Dermis microvascular lymphatic vessel endothelial cell (primary cell): ENCODE results near the gene TRAPPC12. TPM values are rescaled to one million over a fixed set of nuclear protein-coding genes. Genes with fewer than 3 reads are reported as not detected.

Experiments used
- DNase-seq, 2 donors: peaks; one replicate each; pipeline versions ENCODE4 v3.0.0 to v3.0.0-alpha.2; 2010; ENCODE audit warnings: low read depth in 2 of 2
- total RNA-seq: library from RNA; depleted of rRNA; stranded (reverse); fragments of >200 nt; gene quantifications from 2 replicates; pipeline ENCODE4 v1.2.1, GENCODE V29; 2014

The TRAPPC12 gene
- total RNA-seq, 1 donor from 2014 or later: 27.0 TPM

DNA sequence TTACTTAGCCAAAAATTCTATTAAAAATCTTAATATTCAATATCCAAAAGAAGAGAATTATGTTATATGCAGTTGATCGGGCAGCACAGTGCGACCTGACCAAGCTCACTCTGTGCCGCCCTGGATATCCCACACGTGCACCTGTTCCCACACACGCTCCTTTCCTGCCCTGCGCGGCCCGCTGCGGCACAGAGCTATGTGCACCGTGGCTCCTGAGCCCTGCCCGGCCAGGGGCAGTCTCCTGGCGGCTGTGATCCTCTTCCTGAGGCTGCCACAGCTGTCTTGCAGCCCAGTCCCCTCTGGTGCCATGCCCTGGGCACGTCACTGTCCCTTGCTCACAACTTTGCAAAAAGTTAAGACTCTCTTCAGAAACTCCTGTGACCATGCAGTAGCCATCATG lies 29.3 kb downstream of the TRAPPC12 start:
- DNase-seq: no peak

- DNase-seq: no peak
Observed at GRCh38 chr2:3409627-3410170, 30.2 kb downstream of the TRAPPC12 start.

DNA sequence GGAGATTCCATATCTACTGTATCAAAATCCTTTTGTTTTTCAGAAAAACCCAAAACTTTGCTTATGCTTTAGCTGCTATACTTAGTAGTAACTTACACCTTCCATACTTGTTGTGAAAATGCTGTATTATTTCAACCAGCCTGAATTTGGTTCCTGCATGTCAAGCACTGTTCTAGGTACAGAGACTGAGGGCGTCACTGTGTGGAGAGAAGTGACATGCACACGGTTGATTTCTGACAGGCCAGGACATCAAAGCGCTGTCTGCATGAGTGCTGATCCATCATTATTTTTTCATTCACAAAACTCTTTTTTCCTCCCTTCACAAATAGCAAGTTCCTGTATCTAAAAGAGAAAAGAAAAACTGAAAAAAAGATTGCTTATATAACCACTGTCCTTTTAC lies 31.6 kb downstream of the TRAPPC12 start:
- no peak for DNase-seq

DNA sequence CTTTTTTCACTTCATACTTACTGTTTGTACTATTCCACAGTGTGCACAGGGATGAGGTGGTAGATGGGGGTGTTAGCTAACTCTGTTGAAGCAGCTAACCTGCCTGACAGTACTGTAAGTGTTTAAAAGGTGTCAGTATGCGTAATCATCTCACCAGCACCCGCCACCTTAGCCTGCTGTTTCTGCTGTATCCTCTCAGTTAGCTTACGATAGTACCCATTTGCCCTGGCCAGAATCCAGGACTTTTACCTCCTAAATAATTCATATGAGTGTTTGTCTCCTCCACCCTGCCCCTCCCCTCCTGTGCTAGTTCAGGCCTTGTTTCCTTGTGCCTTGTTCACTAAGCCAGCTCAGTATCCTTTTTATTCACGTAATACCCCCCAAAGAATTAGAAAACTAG lies 34.2 kb downstream of the TRAPPC12 start:
- DNase-seq: no peak

DNA sequence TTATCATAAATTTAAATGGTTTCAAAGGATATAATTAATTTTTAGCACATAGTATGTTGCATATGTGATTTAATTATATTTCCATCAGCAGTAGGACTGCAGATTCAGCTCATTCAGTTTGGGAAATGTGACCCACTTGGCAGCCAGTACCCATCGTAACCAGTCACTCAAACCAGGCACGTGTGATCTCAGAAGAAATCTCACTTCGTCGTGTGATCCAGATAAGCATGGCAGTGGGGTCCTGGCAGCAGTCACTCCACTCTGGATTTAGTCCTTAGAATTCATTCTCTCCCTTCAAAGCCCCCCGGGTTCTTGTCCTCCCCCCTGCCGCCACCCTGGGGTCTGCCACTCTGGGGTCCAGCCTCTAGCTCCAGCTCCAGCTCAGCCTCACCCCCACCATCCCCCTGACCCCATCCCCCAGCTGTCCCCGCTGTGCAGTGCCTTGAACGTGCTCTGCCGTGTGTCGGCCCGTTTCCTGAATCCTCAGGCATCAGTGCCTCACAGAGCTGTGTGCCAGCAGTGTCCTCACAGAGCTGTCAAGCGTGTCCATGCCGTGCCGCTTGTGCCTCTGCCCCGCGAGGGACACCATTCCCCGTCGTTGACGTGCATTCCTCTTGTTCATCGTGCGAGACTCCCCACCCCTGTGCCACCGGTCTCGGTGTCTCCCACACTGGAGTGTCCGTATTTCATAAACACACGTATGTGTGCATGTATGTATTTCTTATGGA lies 34.8 kb downstream of the TRAPPC12 start:
- DNase-seq: no peak

GRCh38 chr2:3418766-3419404 lies 39.4 kb downstream of the TRAPPC12 start:
- DNase-seq: no peak

- DNase-seq: no peak
Observed at GRCh38 chr2:3420076-3420768, 40.7 kb downstream of the TRAPPC12 start.

DNA sequence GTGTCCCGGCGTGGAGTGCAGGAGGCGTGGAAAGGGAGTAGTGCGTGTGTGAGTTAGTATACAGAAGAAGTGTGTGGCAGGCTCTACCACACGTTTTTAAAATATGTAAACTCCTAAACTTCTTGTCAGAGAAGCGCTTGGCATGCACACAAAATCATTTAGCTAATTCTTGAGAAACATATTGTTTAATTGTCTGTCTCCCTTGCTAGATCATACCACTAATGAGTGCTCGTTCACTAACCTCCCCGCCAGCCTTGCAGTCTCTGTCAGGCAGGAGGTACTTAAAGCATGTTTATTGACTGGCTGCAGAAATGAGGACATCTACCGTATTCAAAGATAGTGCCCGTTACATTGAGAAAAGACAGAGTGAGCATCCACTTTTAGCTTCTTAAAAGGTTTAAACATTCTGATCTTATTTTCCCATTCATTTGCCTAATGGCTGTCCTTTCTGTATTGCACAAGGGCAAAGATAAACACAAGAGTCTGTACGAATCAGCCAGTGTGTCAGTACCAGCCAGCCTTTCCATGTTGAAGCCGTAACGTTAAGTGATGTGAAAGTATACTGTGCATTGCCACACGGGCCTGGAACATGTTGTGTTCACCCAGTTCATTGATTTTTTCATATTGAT lies 41.4 kb downstream of the TRAPPC12 start:
- DNase-seq: no peak

DNA sequence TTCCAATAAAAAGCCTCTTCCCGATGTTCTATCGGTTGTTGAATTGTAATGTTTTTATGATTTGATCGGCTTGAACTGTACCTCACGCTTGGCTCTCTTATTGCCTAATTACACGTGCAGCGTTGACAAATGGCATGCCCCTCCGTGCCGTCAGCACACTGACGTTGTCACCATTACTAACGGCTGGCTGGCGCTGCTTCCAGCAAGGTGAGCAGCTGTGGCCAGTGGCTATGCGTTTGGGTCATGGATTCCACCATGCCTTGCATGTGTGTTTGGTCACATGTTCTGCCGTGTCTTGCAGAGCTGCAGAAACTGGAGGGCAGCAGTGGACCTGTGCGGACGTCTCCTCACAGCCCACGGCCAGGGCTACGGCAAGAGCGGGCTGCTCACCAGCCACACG lies 42.1 kb downstream of the TRAPPC12 start:
- no peak for DNase-seq

GRCh38 chr2:3422161-3422779 lies 42.8 kb downstream of the TRAPPC12 start:
- DNase-seq: no peak

GRCh38 chr2:3423492-3424170 lies 44.1 kb downstream of the TRAPPC12 start:
- peak; percentile 20 to 50 for DNase-seq

DNA sequence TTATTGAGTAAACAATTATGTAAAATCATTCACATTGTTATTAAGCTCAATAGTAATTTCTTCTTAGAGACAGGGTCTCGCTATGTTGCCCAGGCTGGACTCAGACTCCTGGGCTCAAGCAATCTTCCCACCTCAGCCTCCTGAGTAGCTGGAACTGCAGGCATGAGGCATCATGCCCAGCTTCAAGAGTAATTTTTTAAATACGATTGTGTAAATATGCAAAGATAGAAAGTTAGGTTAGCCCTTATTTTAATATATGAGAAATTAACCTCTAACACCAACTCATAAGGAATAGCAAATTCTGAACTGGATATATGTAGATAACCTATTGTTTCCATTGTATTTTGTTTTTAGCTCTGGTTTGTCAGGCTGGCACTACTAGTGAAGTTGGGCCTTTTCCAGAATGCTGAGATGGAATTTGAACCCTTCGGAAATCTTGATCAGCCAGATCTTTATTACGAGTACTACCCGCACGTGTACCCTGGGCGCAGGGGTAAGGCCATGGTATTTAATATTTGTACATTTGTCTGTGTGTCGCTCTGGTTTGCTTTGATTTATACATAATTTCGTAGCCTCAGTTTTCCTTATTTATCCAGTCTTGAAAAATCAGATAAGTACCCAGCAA lies 44.8 kb downstream of the TRAPPC12 start:
- DNase-seq: no peak

GRCh38 chr2:3426615-3427014 lies 47.1 kb downstream of the TRAPPC12 start:
- no peak for DNase-seq

DNA sequence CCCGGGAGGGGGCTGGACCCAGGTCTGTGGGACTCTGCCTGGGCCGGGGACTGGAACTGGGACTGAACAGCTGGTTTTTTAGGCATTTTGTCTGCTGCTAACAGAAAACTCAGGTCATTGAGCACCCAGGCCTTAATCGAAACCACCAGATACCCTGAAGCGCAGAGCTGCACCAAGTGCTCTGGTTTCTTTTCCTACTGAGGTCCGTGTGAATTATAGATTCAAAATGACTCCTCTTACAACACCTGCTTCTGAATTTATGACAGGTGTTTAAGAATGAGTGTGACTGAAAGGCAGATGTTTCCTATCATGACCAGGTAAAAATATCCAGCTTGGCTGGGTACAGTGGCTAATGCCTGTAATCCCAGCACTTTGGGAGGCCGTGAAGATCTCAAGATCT lies 47.8 kb downstream of the TRAPPC12 start:
- no peak for DNase-seq

GRCh38 chr2:3428577-3428976 lies 49.1 kb downstream of the TRAPPC12 start:
- DNase-seq: no peak

GRCh38 chr2:3429066-3429610 lies 49.6 kb downstream of the TRAPPC12 start:
- DNase-seq: no peak

GRCh38 chr2:3430172-3430571 lies 50.7 kb downstream of the TRAPPC12 start:
- no peak for DNase-seq

- no peak for DNase-seq
Observed at GRCh38 chr2:3430740-3431490, 51.4 kb downstream of the TRAPPC12 start.

DNA sequence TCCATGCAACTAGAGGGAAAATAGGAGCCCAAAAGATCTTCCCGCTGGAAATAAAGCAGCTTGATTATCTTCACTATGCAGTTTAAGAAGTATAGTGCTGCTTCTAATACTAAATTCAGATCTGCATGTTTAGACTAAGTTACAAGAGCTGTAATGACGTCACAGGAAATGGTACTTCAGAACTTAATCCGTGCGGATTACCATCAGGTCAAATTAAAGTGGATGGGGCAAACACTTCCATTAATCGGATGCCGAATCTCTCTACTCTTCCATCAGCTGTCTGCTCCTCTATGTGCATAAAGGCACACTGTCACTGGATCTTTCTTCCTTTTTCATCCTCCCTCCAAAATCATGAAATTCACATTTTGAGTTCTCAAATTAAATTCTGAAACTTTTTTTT lies 52.6 kb downstream of the TRAPPC12 start:
- no peak for DNase-seq
